Astrocyte (in vitro differentiated cells and primary cell): ENCODE measurements around the gene GFPT2. TPM values are rescaled to one million over a fixed set of nuclear protein-coding genes. Genes with fewer than 3 reads are reported as not detected.
A peak's percentile ranks its signal among the peaks of the same experiment; 100 is the strongest.

Source experiments
- DNase-seq: peaks from one replicate; pipeline ENCODE4 v3.0.0-alpha.2; 2010; ENCODE audit warnings: low read depth
- FAIRE-seq: peaks from 2 replicates; lab custom pipeline; 2011; peaks lifted over from hg19 to GRCh38; lab: Jason Lieb, UNC
- H2AFZ ChIP-seq: 2 replicates; pipeline ENCODE4 v1.6.0; 2012; ENCODE audit warnings: low read depth, low read length, inconsistent platforms
- H3K27ac ChIP-seq: 2 replicates; pipeline ENCODE4 v1.5.1; 2011; ENCODE audit warnings: low read depth, low read length, inconsistent platforms
- H3K27me3 ChIP-seq: 2 replicates; pipeline ENCODE4 v1.6.0; 2011; ENCODE audit warnings: low read length, inconsistent platforms; ENCODE audit not compliant: insufficient read depth
- H3K36me3 ChIP-seq: 2 replicates; pipeline ENCODE4 v1.5.1; 2011; ENCODE audit warnings: low read length, inconsistent platforms; ENCODE audit not compliant: insufficient read depth
- H3K4me1 ChIP-seq: 2 replicates; pipeline ENCODE4 v1.5.1; 2011; ENCODE audit warnings: low read length, inconsistent platforms; ENCODE audit not compliant: insufficient read depth
- H3K4me2 ChIP-seq: 2 replicates; pipeline ENCODE4 v1.6.0; 2012; ENCODE audit warnings: low read length, inconsistent platforms
- H3K4me3 ChIP-seq: 2 replicates; pipeline ENCODE4 v1.5.1; 2011; ENCODE audit warnings: low read depth, mild to moderate bottlenecking, low read length, inconsistent platforms; ENCODE audit not compliant: insufficient read depth
- H3K79me2 ChIP-seq: 2 replicates; pipeline ENCODE4 v1.6.0; 2012; ENCODE audit warnings: mild to moderate bottlenecking, low read length, inconsistent platforms; ENCODE audit not compliant: insufficient read depth
- H3K9ac ChIP-seq: 2 replicates; pipeline ENCODE4 v1.6.0; 2012; ENCODE audit warnings: mild to moderate bottlenecking, low read length, inconsistent platforms
- H3K9me3 ChIP-seq: 2 replicates; pipeline ENCODE4 v1.5.1; 2012; ENCODE audit warnings: low read depth, mild to moderate bottlenecking, low read length, inconsistent platforms; ENCODE audit not compliant: insufficient read depth
- H4K20me1 ChIP-seq: 2 replicates; pipeline ENCODE4 v1.6.0; 2012; ENCODE audit warnings: low read length, inconsistent platforms; ENCODE audit not compliant: insufficient read depth
- H3K27ac Mint-ChIP-seq: one replicate; pipeline ENCODE4 v1.8.0; 2021; ENCODE audit warnings: mild to moderate bottlenecking, mixed read lengths; ENCODE audit not compliant: unreplicated experiment
- H3K27me3 Mint-ChIP-seq: one replicate; pipeline ENCODE4 v1.8.0; 2021; ENCODE audit warnings: low read depth, mixed read lengths; ENCODE audit not compliant: unreplicated experiment
- H3K36me3 Mint-ChIP-seq: one replicate; pipeline ENCODE4 v1.8.0; 2021; ENCODE audit warnings: low read depth, mixed read lengths; ENCODE audit not compliant: unreplicated experiment
- H3K4me1 Mint-ChIP-seq: one replicate; pipeline ENCODE4 v1.8.0; 2021; ENCODE audit warnings: low read depth, mixed read lengths; ENCODE audit not compliant: unreplicated experiment
- H3K4me3 Mint-ChIP-seq: one replicate; pipeline ENCODE4 v1.8.0; 2021; ENCODE audit warnings: mild to moderate bottlenecking, moderate library complexity, mixed read lengths; ENCODE audit not compliant: unreplicated experiment
- H3K9me3 Mint-ChIP-seq: one replicate; pipeline ENCODE4 v1.8.0; 2021; ENCODE audit warnings: mild to moderate bottlenecking, mixed read lengths; ENCODE audit not compliant: unreplicated experiment
- EZH2 ChIP-seq: IDR thresholded peaks from 2 replicates; pipeline ENCODE4 v1.6.1; 2012; ENCODE audit warnings: mild to moderate bottlenecking, low read length, inconsistent platforms; ENCODE audit not compliant: insufficient read depth
- total RNA-seq: library from RNA; stranded (reverse); gene quantifications from 2 replicates; pipeline ENCODE4 v1.2.1, GENCODE V29; 2021
- TF ChIP-seq, protein P1 (sequence below): IDR thresholded peaks from 2 replicates; pipeline ENCODE4 v1.5.1; 2011; ENCODE audit warnings: low read depth, mild to moderate bottlenecking, inconsistent platforms, low read length, moderate library complexity; ENCODE audit not compliant: insufficient read depth

Gene GFPT2
- total RNA-seq, 1 donor from 2014 or later, result 14.6 TPM

- Histone ChIP-seq H3K9ac (peak overlapping the region; percentile 89), H2AFZ (no peak overlapping the region), H3K9me3 (no peaks in the 10 kb centered on the region), H3K4me1 (peaks cover 30% of the 10 kb centered on the region), H3K4me3 (no peak overlapping the region), H3K27ac (no peak overlapping the region), H3K27me3 (no peaks in the 10 kb centered on the region), H3K4me2 (peak overlapping the region; percentile 98), H3K79me2 (peaks cover 73% of the 10 kb centered on the region), H3K36me3 (no peaks in the 10 kb centered on the region), H4K20me1 (peaks cover 67% of the 10 kb centered on the region)
- Mint-ChIP-seq H3K4me3 (no peak overlapping the region), H3K27ac (no peak overlapping the region), H3K9me3 (no peaks in the 10 kb centered on the region), H3K36me3 (no peaks in the 10 kb centered on the region), H3K4me1 (peaks cover 7% of the 10 kb centered on the region), H3K27me3 (peaks cover 18% of the 10 kb centered on the region)
- no peak for DNase-seq
- no peak for FAIRE-seq
- TF ChIP-seq, protein P1, sequence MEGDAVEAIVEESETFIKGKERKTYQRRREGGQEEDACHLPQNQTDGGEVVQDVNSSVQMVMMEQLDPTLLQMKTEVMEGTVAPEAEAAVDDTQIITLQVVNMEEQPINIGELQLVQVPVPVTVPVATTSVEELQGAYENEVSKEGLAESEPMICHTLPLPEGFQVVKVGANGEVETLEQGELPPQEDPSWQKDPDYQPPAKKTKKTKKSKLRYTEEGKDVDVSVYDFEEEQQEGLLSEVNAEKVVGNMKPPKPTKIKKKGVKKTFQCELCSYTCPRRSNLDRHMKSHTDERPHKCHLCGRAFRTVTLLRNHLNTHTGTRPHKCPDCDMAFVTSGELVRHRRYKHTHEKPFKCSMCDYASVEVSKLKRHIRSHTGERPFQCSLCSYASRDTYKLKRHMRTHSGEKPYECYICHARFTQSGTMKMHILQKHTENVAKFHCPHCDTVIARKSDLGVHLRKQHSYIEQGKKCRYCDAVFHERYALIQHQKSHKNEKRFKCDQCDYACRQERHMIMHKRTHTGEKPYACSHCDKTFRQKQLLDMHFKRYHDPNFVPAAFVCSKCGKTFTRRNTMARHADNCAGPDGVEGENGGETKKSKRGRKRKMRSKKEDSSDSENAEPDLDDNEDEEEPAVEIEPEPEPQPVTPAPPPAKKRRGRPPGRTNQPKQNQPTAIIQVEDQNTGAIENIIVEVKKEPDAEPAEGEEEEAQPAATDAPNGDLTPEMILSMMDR, result no peak
- TF ChIP-seq EZH2, result no peak
Observed at GRCh38 chr5:180350296-180350695, 2.8 kb downstream of the GFPT2 start.

- H3K9me3 Mint-ChIP-seq, result no peaks in the 10 kb centered on the region
- H3K27ac Mint-ChIP-seq, result no peak overlapping the region
- H3K27me3 ChIP-seq, result no peaks in the 10 kb centered on the region
- no peak for TF ChIP-seq EZH2
- TF ChIP-seq, protein P1, result no peak
- H3K4me1 ChIP-seq, result peaks cover 36% of the 10 kb centered on the region
- peak overlapping the region; percentile 98 for H3K4me2 ChIP-seq
- H3K27me3 Mint-ChIP-seq, result peaks cover 9% of the 10 kb centered on the region
- H3K79me2 ChIP-seq, result peaks cover 82% of the 10 kb centered on the region
- no peak overlapping the region for H3K9ac ChIP-seq
- H3K4me3 ChIP-seq, result no peak overlapping the region
- H3K4me1 Mint-ChIP-seq, result peaks cover 7% of the 10 kb centered on the region
- no peaks in the 10 kb centered on the region for H3K36me3 Mint-ChIP-seq
- no peak for FAIRE-seq
- no peak for DNase-seq
- no peaks in the 10 kb centered on the region for H3K36me3 ChIP-seq
- no peak overlapping the region for H2AFZ ChIP-seq
- no peaks in the 10 kb centered on the region for H3K9me3 ChIP-seq
- peaks cover 76% of the 10 kb centered on the region for H4K20me1 ChIP-seq
- H3K4me3 Mint-ChIP-seq, result no peak overlapping the region
- no peak overlapping the region for H3K27ac ChIP-seq
Observed at GRCh38 chr5:180349391-180349790, 3.7 kb downstream of the GFPT2 start.

GRCh38 chr5:180348336-180348735 is 4.8 kb downstream of the GFPT2 start:
- H4K20me1 ChIP-seq, result peaks cover 86% of the 10 kb centered on the region
- H3K27me3 ChIP-seq, result no peaks in the 10 kb centered on the region
- H3K4me1 ChIP-seq, result peaks cover 44% of the 10 kb centered on the region
- no peaks in the 10 kb centered on the region for H3K36me3 ChIP-seq
- H3K79me2 ChIP-seq, result peaks cover 88% of the 10 kb centered on the region
- Mint-ChIP-seq H3K9me3 (no peaks in the 10 kb centered on the region), H3K27ac (no peak overlapping the region), H3K36me3 (no peaks in the 10 kb centered on the region), H3K4me3 (no peak overlapping the region), H3K27me3 (peaks cover 6% of the 10 kb centered on the region), H3K4me1 (peaks cover 16% of the 10 kb centered on the region)
- no peak overlapping the region for H2AFZ ChIP-seq
- no peak for DNase-seq
- H3K27ac ChIP-seq, result no peak overlapping the region
- FAIRE-seq, result no peak
- H3K4me2 ChIP-seq, result no peak overlapping the region
- H3K9me3 ChIP-seq, result no peaks in the 10 kb centered on the region
- H3K9ac ChIP-seq, result no peak overlapping the region
- TF ChIP-seq, protein P1, result no peak
- no peak for TF ChIP-seq EZH2
- H3K4me3 ChIP-seq, result no peak overlapping the region
